Stimulated activated CD4-positive, alpha-beta T cell treated with anti-CD3 and anti-CD28 coated beads, Interleukin-4, amount 100 ng/mL, for 4 hours (primary cell): ENCODE results near the gene NOPCHAP1.

ENCODE experiments used
- DNase-seq, 2 experiments: peaks; one replicate each; pipeline ENCODE4 v3.0.0-alpha.2; 2020

Gene NOPCHAP1

GRCh38 chr12:105025890-105026289, 39.8 kb downstream of the NOPCHAP1 start:
- no peak for DNase-seq

DNA sequence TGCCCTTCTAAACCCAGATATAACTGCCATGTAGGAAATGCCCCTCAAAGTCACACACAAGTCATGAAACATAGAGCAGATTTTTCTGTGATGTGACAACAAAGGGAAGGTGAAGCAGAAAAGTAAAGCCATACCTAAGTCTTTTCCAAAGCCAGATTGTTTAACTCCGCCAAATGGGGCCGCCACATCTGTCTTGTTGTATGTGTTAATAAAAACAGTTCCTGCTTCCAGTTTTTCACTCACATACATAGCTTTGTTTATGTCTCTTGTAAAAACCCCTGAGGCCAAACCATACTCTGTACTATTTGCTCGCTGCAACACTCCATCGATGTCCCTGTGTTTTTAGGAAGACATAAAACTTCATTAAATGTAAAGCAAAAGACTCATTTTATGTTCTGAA, 40.3 kb downstream of the NOPCHAP1 start:
- DNase-seq, result no peak

DNA sequence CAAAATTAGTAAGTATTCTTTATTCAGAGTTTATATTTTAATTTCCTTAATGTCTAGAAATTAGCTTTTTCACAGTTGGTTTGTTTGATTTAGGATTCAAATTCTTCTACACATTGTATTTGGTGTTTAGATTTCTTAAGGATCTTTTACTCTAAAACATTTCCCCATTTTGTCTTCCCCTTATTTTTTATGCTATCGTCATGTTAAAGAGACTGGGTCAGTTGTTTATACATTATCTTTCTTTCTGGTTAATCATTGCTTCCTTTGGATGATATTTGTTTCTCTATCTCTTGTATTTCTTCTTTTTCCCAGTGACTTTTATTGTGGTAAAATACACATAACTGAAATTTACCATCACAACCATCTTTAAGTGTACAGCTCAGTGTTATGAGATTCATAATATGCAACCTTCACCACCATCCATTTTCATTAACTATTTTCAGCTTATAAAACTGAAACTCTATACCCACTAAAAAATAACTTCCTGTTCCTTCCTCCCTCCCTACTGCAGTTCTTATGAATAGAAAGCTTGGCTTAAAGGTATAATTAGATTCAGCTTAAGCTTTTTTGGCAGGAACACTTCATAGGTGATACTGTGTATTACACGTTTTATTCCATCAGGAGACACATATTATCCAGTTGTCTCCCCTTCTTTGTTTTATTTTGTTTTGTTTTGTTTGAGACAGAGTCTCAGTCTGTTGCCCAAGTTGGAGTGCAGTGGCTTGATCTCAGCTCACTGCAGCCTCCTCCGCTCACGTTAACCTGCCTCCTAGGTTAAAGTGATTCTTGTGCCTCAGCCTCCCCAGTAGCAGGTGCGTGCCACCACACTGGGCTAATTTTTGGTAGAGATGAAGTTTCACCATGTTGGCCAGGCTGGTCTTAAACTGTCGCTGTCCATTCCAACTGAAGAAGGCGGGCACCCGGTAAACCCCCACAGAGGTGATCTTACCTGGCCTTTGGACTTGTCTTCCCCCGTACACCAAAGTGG, 45.0 kb downstream of the NOPCHAP1 start:
- DNase-seq, result no peak

DNA sequence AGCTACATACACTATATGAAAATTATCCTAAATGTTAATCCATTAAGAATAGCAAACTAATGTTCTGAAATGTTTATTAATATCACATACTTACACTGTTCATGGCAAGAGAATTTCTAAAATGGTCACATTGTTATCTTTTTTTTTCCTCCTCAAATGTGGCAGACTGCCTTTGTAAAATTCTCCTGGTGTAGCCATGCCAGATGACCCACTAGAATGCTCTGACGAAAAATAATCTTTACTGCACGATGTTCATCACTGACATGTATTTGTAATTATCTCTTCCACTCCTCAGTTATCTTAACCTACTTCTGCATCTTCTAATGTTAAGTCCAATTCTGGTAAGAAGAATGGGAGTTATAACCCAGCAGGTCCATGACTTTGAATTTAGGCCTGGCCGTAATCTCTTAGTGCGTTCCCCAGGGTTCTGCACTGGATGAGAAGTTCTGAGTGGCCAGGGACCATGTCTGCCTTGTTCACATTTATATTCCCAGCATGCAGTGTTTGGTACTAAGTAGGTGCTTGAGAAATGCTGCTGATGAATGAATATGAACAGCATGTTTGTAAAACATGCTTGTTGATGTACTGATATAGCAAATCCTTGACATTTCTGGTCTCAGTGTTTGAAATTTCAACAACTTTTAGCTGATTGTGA, 46.7 kb downstream of the NOPCHAP1 start:
- DNase-seq, result no peak

DNA sequence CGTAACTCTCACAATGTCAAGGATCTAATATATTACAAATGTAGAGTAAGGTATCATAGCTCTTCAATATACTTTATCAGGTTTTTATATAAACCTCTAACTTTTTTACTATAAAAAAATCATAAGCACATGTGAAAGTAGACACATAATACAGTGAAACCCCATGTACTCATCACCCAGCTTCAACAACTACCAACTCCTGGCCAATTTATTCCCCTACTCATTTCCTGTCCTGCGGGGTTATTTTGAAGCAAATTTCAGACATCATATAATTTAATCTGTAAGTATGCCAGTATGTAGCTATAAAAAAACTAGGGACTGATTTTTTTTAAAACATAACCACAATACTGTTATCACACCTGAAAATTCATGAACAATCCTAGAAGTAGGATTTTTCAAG, 47.7 kb downstream of the NOPCHAP1 start:
- DNase-seq, result no peak
